ENCODE results near the gene COL4A2. TPM values are rescaled to one million over a fixed set of nuclear protein-coding genes. Genes with fewer than 3 reads are reported as not detected.
A peak's percentile ranks its signal among the peaks of the same experiment; 100 is the strongest.

Gene COL4A2
- total and polyA plus RNA-seq, 11 donors = 92.4 to 377 (median 166) TPM

- Histone ChIP-seq H3K9me3 (no peaks in the 10 kb centered on the region), H3K27ac (peak overlapping the region in 5 of 12 donors; percentile 17 to 95 (median 39)), H3K4me3 (no peak overlapping the region), H3K36me3 (no peaks in the 10 kb centered on the region), H3K27me3 (no peaks in the 10 kb centered on the region), H3K4me1 (peaks cover 39 to 100% (median 80%) of the 10 kb centered on the region in 12 donors)
- no peak for DNase-seq
- WGBS, 4 donors = 67 to 90% (median 73%) methylated on average over 4 to 10 of the region's 10 CpGs
- no peak for TF ChIP-seq POLR2A (IDR thresholded peaks at IDR 0.05)
- no peak for TF ChIP-seq CTCF (IDR thresholded peaks at IDR 0.05)
- ATAC-seq = no peak
- intact Hi-C loops (cut with DNase I) = loop anchor here in 1 of 10 donors (5.0 kb wide), 1 partner anchor 88 kb away; no protein-coding TSS in a partner anchor
Measured at GRCh38 chr13:110324026-110324749, 17.1 kb downstream of the COL4A2 start.

- 52 to 69% (median 60%) methylated on average over 11 to 12 of the region's 12 CpGs for WGBS, 4 donors
- DNase-seq = peak in 2 of 5 donors; percentile 56 to 74
- Histone ChIP-seq H3K4me3 (no peak overlapping the region), H3K27ac (peak overlapping the region in 11 of 12 donors; percentile 20 to 95 (median 47)), H3K27me3 (no peaks in the 10 kb centered on the region), H3K9me3 (no peaks in the 10 kb centered on the region), H3K36me3 (peaks cover 0 to 6% (median 0%) of the 10 kb centered on the region in 9 donors), H3K4me1 (peaks cover 31 to 100% (median 77%) of the 10 kb centered on the region in 12 donors)
- ATAC-seq = peak in 3 of 4 donors; percentile 33 to 66 (median 60)
- intact Hi-C loops (cut with DNase I) = no loop called here
- TF ChIP-seq CTCF (IDR thresholded peaks at IDR 0.05) (no peak), POLR2A (IDR thresholded peaks at IDR 0.05) (no peak)
Measured at GRCh38 chr13:110326263-110326904, 19.3 kb downstream of the COL4A2 start.

DNA sequence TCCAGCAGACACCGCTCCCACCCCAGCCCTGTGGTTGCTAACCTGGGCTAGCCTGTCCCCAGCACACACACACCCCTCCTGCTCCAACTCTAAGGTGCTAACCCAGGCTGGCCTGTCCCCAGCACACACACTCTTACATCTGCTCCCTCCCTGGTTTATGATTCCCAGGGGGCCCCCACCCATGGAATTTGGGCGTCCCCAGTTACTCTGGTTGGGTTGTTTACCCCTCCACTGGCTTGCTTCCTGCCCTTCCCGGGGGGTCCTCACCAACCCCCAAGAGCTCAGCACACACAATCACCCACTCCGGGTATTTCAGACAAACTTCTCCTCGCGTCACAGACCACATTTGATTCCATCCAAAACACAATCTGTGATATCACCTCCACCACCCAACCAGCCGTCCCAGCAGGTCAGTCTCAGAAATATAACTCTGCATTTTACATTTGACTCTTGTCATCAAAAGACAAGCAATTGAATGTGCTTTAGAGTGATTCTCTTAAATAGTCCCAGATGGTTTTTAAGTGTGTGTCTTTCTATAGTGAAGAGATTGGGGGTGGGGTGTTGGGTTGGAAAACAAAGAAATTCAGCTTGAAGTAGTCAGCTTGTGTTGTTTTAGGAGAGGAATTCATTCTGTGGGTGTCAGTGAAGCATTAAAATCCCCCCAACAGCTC is 20.1 kb downstream of the COL4A2 start:
- 54 to 68% (median 59%) methylated on average over 6 to 7 of the region's 7 CpGs for WGBS, 4 donors
- intact Hi-C loops (cut with DNase I) = no loop called here
- H3K9me3 ChIP-seq = no peaks in the 10 kb centered on the region
- no peak for TF ChIP-seq POLR2A (IDR thresholded peaks at IDR 0.05)
- no peak for TF ChIP-seq CTCF (IDR thresholded peaks at IDR 0.05)
- H3K4me1 ChIP-seq = peaks cover 25 to 98% (median 70%) of the 10 kb centered on the region in 12 donors
- no peaks in the 10 kb centered on the region for H3K27me3 ChIP-seq
- ATAC-seq (no peak), DNase-seq (no peak)
- H3K36me3 ChIP-seq = peaks cover 0 to 6% (median 2%) of the 10 kb centered on the region in 9 donors
- H3K4me3 ChIP-seq = no peak overlapping the region
- peak overlapping the region in 8 of 12 donors; percentile 27 to 95 (median 48) for H3K27ac ChIP-seq

GRCh38 chr13:110328573-110328972 is 21.5 kb downstream of the COL4A2 start:
- intact Hi-C loops (cut with DNase I) = no loop called here
- TF ChIP-seq POLR2A (IDR thresholded peaks at IDR 0.05) (no peak), CTCF (IDR thresholded peaks at IDR 0.05) (no peak)
- peaks cover 0 to 8% (median 3%) of the 10 kb centered on the region in 9 donors for H3K36me3 ChIP-seq
- whole genome bisulfite sequencing, 4 donors = 75 to 84% (median 78%) methylated on average over 10 of the region's 10 CpGs
- H3K27me3 ChIP-seq = no peaks in the 10 kb centered on the region
- no peak for DNase-seq
- H3K4me3 ChIP-seq = no peak overlapping the region
- no peak for ATAC-seq
- peak overlapping the region in 2 of 12 donors; percentile 13 to 95 for H3K27ac ChIP-seq
- H3K9me3 ChIP-seq = no peaks in the 10 kb centered on the region
- peaks cover 22 to 95% (median 59%) of the 10 kb centered on the region in 12 donors for H3K4me1 ChIP-seq
